ENCODE results near the gene DLL4. TPM values are rescaled to one million over a fixed set of nuclear protein-coding genes. Genes with fewer than 3 reads are reported as not detected.

Gene DLL4
- total RNA-seq, 2 experiments from 2014 or later: 0.11 TPM; not detected in 1

Other genes starting within 250 kb of the DLL4 start
- 10 to 100 TPM; 52.4 to 54.5 TPM for gene RAD51, start 234.2 kb upstream of the DLL4 start, total RNA-seq
- 10 to 100 TPM; 32.5 to 36.4 TPM for gene RMDN3, start 174.1 kb upstream of the DLL4 start, total RNA-seq
- gene GCHFR, start 165.3 kb upstream of the DLL4 start, total RNA-seq: 10 to 100 TPM; 58.2 to 61.5 TPM
- 1 to 10 TPM; 2.4 TPM for gene C15orf62, start 159.4 kb upstream of the DLL4 start, total RNA-seq
- 10 to 100 TPM; 30.1 to 31.7 TPM for gene ZFYVE19, start 122.3 kb upstream of the DLL4 start, total RNA-seq
- gene DNAJC17, start 121.9 kb upstream of the DLL4 start, total RNA-seq: 10 to 100 TPM; 45.6 to 47.2 TPM
- gene PPP1R14D, start 100.6 kb upstream of the DLL4 start, total RNA-seq: not detected
- 1 to 10 TPM; 6.6 to 7.3 TPM for gene SPINT1, start 85.3 kb upstream of the DLL4 start, total RNA-seq
- gene RHOV, start 55.1 kb upstream of the DLL4 start, total RNA-seq: not detected
- 10 to 100 TPM; 20.1 to 21.2 TPM for gene VPS18, start 34.9 kb upstream of the DLL4 start, total RNA-seq
- 10 to 100 TPM; 13.9 to 14.1 TPM for gene CHAC1, start 24.1 kb downstream of the DLL4 start, total RNA-seq
- 10 to 100 TPM; 18.9 to 22.2 TPM for gene INO80, start 186.9 kb downstream of the DLL4 start, total RNA-seq

Measured in activated naive CD8-positive, alpha-beta T cell treated with anti-CD3 and anti-CD28 coated beads, Interleukin-2, amount 10 ng/mL, durations not matched to agents 7 days and 5 days (primary cell).